Stimulated activated naive CD8-positive, alpha-beta T cell treated with anti-CD3 and anti-CD28 coated beads, Interleukin-15, amount 100 ng/mL, for 72 hours (primary cell): ENCODE data around the gene MGLL.

ENCODE experiments used
- ATAC-seq: fragments of 150-1000 bp; cut with Tn5 transposase; 2 replicates; pipeline ENCODE4 v1.10.0; 2021; ENCODE audit warnings: mild to moderate bottlenecking, moderate library complexity
- DNase-seq, 2 donors: peaks; one replicate each; pipeline ENCODE4 v3.0.0; 2021 to 2022
- H3K27ac Mint-ChIP-seq, 2 donors: one replicate each; pipeline ENCODE4 v1.8.0; 2022; ENCODE audit warnings: mild to moderate bottlenecking in 2 of 2, mixed read lengths in 2 of 2, moderate library complexity in 2 of 2
- H3K27me3 Mint-ChIP-seq: one replicate; pipeline ENCODE4 v1.8.0; 2022; ENCODE audit warnings: mixed read lengths
- H3K4me1 Mint-ChIP-seq: one replicate; pipeline ENCODE4 v1.8.0; 2022; ENCODE audit warnings: mild to moderate bottlenecking, mixed read lengths
- H3K4me3 Mint-ChIP-seq, 2 donors: one replicate each; pipeline ENCODE4 v1.8.0; 2022; ENCODE audit warnings: mild to moderate bottlenecking in 2 of 2, mixed read lengths in 2 of 2, moderate library complexity in 1 of 2
- H3K9me3 Mint-ChIP-seq, 2 donors: one replicate each; pipeline ENCODE4 v1.8.0; 2022; ENCODE audit warnings: mixed read lengths in 2 of 2

Gene MGLL

DNA sequence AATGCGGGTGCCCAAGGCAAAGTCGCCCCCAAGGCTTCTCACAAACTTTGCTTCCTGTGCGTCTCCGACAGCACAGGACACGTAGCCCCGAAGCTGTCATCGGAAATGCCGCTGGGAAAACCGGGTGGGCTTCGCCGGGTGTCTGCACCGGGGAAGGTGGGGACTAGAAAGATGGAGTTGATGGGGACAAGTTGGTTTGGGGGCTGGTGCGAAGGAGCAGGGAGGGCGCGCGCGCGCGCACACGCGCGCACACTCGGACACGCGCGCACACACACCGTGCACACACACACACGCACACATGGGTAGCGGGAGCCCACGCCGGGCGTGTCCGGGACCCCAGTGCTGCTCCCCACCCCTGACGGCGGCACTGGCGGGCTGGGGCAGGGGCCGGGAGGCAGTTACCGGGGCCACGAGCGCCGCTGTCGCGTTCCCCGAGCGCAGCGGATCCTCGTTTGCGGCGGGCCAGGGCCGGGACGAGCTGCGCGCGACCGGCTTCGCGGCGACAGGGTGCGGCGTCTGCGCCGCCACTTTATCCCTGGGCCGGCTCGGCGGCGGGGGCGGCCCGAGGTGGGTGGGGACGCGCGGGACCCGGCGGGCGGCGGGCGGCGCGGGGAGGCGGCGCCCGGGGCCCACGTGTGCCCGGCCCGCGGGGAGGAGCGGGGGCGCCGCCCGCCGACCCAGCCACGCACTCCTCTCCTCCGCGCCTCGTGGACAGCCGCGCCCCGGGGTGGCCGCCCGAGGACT, 539 bp upstream of the MGLL start:
- peak; percentile 68 for ATAC-seq
- Mint-ChIP-seq H3K27me3 (peaks cover 70% of the 10 kb centered on the region), H3K4me3 (peak overlapping the region; percentile 85 to 95), H3K9me3 (peaks cover 8 to 12% of the 10 kb centered on the region in 2 donors), H3K4me1 (peaks cover 12% of the 10 kb centered on the region), H3K27ac (no peak overlapping the region)
- peak; percentile 12 to 22 for DNase-seq

DNA sequence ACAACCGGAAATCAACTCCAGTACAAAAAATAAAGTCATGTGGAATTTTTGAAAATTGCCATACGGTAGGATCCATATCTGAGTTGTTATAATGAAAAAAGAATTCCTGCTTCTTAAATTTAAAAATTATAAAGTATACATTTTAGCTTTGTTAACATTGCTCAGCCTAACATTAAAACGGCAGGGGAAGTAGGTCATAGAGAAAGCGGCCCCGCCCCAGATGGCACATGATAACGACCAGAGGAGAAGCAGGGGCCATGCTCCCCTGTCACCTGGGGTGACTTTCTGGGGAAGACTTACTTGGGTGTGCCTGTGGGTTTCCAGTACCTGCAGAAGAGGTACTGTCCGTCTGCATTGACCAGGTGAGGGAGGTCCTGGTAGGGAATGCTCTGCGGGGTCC, 921 bp downstream of the MGLL start:
- no peak for ATAC-seq
- no peak overlapping the region for H3K4me3 Mint-ChIP-seq
- no peak overlapping the region for H3K27ac Mint-ChIP-seq
- H3K9me3 Mint-ChIP-seq: peaks cover 2 to 3% of the 10 kb centered on the region in 2 donors
- DNase-seq: no peak
- H3K27me3 Mint-ChIP-seq: peaks cover 65% of the 10 kb centered on the region
- peaks cover 12% of the 10 kb centered on the region for H3K4me1 Mint-ChIP-seq

DNA sequence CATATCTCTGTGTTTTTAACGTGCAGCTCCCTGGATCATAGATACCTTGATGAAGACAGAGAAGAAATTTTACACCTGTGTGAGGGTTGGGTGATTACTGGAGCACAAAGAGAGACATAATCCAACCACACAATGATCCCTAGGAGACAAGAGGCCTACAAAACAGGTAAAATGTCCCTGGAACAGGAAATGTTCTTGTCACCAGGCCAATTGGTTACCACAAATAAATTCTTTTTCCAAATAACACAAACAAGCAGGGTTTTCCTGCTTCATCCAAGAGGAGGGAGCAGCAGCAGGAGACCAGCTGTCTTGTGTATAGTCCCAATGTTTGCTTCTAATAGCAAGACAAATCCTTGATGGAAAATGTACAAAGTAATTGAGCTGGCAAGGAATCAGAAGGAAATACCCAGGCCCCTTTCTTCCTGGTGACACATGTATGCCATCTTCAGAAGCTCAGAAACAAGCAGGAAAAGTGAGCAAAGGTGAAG, 1.4 kb downstream of the MGLL start:
- Mint-ChIP-seq H3K27ac (no peak overlapping the region), H3K9me3 (no peaks in the 10 kb centered on the region), H3K4me3 (no peak overlapping the region), H3K27me3 (peaks cover 61% of the 10 kb centered on the region), H3K4me1 (peaks cover 12% of the 10 kb centered on the region)
- no peak for DNase-seq
- no peak for ATAC-seq

DNA sequence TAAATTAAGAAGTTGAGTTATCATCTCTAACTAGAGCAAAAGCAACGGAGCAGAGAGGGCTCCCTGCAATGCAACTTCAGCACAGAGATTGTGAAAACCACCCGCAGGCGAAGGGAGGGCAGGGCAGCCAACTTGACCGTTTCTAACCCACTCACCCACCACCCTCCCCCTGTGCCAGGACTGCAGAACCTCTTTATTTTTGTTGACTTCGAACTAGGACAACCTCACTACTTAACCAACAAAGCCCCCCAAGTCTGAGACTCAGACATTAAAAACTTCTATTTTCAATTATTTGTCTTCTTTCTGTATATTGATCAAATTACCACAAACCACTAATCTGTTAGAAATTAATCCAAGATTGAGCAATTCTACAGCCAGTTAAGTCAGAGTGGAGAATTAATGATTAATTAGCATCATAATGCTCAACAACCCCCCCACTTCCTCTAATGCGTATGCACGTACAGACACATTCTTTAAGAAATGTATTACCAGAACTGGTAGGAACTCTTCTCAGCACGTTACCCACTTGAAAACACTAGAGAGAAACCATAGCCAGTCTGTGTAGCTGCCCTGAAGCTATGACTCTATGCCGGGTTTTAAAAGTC, 2.0 kb downstream of the MGLL start:
- Mint-ChIP-seq H3K27ac (peak overlapping the region in 1 of 2 donors; percentile 7), H3K4me1 (peaks cover 12% of the 10 kb centered on the region), H3K9me3 (no peaks in the 10 kb centered on the region), H3K4me3 (no peak overlapping the region), H3K27me3 (peaks cover 57% of the 10 kb centered on the region)
- DNase-seq (no peak), ATAC-seq (no peak)

DNA sequence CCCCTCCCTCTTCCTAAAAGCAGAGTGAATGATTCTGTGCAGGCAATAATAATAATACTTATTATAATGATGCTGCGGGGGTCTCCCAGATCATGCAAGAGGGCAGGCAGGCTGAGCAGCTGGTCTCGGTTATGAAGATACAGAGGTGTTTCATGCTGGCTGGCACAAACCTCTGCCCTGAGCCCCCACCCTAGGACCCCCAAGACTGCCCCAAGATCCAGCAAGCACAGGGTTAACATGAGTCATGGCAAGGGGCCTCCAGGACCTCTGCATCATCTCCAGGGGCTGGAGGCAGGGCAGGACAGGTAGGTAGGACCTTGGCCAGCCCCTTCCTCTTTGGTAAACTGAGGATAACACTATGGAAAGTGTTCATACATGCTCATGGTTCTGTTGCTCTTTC, 2.7 kb downstream of the MGLL start:
- H3K9me3 Mint-ChIP-seq: no peaks in the 10 kb centered on the region
- DNase-seq: no peak

DNA sequence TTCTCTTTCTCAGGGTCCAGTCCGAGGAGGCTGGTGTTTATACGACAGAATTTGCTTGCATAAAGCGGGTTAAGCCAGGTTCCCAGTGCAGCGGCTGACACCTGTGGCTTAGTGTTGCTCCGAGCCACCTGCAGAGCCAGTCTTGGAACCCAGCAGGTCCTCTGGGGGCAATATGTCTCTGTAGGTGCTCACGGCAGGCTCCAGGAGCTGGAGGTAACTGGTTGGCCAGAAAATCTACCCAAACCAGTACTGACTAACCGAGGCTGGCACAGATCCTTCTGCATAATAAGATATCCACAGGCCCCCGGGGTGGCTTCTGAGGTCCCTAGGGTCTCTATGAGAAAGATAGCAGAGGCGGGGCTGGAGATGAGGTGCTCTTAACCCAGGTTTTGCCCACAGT, 3.2 kb downstream of the MGLL start:
- Mint-ChIP-seq H3K27ac (no peak overlapping the region), H3K9me3 (no peaks in the 10 kb centered on the region), H3K4me1 (peaks cover 12% of the 10 kb centered on the region), H3K27me3 (peaks cover 45% of the 10 kb centered on the region), H3K4me3 (no peak overlapping the region)
- ATAC-seq (no peak), DNase-seq (no peak)

More for the DNA sequence above, 2.7 kb downstream of the MGLL start:
- no peak overlapping the region for H3K4me3 Mint-ChIP-seq
- H3K27ac Mint-ChIP-seq: no peak overlapping the region
- ATAC-seq: no peak
- peaks cover 12% of the 10 kb centered on the region for H3K4me1 Mint-ChIP-seq
- peaks cover 50% of the 10 kb centered on the region for H3K27me3 Mint-ChIP-seq

DNA sequence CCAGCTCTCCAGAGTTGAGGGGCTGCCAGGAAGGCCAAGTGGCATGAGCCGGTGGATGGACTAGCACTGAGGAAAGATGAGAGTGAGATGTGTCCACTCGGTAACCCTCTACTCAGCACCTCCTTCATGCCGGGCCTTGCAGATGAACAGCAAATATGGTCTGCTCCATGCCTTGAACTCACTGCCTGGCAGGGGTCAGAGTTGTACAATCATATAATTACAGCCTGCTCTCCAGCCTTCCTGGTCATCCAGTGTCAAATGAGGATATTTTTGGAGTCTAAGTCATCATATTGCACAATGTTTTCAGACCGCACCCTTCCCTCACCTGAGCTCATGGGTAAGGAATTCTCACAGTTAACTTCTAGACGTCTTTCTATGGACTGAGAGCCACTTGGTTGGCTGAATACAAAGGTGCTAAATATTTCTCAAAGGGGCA, 4.9 kb downstream of the MGLL start:
- Mint-ChIP-seq H3K4me3 (no peak overlapping the region), H3K9me3 (no peaks in the 10 kb centered on the region), H3K27me3 (peaks cover 28% of the 10 kb centered on the region), H3K27ac (no peak overlapping the region), H3K4me1 (peaks cover 1% of the 10 kb centered on the region)
- ATAC-seq (no peak), DNase-seq (no peak)

DNA sequence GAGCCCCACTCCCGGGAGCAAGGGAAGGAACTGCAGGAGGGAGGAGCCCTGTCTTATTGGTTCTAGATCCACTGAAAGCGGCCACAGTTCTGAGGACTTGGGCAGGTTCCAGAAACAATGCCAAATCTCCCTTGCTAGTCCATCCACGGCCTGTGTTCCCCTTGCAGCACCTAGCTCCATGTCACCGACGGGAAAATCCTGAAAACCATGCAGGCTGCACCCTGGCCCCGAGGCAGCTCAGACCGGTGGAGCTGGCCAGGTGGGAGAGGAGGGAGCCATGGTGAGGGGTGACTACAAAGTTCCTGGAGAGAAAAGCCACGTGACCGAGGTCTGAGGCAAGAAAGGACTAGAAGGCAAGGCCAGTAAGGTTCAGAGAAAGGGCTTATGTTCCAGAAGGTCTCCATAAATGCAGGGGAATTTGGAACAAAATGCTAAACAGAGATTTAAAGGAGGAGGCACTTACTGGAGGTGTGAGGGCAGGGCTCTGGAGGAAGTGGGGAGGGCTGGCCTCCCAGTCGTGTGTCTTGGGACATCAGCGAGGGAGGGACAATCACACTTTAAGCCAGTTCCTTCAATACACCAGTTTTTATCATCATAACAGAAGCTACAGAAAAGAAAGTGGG, 5.4 kb downstream of the MGLL start:
- Mint-ChIP-seq H3K27ac (no peak overlapping the region), H3K27me3 (peaks cover 23% of the 10 kb centered on the region), H3K4me3 (no peak overlapping the region), H3K4me1 (no peaks in the 10 kb centered on the region), H3K9me3 (no peaks in the 10 kb centered on the region)
- no peak for DNase-seq
- no peak for ATAC-seq

DNA sequence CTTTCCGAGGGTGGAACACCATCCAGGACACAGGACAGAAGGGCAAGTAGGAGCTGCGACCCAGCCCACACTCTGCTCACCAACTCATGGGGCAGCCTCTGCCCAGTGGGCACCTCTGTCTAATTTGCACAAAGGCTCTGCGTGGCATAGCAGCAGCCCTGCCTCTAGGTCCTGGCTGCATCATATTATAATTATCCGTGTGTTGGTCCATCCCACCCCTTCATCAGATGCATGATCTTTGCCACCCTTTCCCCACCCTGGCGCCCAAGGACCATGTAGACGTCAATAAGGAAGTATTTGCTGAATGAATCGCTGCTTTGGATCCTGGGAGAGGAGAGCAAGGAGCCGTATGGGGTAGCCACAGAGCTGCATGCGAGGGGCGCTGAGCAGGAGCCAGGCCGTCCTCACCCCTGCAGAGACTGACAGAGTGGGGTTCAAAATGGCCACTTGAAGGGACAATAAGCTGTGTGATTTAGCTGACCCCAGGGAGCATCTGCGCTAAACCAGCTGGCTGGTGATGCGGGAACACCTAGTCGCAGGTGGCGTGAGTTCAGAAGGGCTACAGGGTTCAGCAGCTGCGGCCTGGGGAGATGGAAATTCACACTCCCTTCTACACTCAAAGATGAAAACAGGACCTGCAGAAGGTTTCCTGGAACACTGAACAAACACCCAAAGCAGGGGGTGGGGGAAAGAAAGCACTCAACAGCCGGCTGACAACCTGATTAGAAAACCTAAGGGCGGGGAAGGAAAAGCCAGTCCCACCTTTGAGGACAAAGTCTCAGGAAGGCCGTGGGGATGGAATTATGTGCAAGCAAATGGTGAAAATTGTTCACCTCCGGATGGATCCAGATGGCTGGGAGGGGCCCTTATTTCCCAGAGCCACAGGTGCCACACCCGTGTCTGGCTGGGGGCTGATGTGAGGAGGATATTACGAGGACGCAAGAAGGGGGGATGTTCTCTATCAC, 6.4 kb downstream of the MGLL start:
- Mint-ChIP-seq H3K9me3 (no peaks in the 10 kb centered on the region), H3K27ac (no peak overlapping the region), H3K27me3 (peaks cover 15% of the 10 kb centered on the region), H3K4me1 (no peaks in the 10 kb centered on the region), H3K4me3 (no peak overlapping the region)
- no peak for ATAC-seq
- DNase-seq: no peak

DNA sequence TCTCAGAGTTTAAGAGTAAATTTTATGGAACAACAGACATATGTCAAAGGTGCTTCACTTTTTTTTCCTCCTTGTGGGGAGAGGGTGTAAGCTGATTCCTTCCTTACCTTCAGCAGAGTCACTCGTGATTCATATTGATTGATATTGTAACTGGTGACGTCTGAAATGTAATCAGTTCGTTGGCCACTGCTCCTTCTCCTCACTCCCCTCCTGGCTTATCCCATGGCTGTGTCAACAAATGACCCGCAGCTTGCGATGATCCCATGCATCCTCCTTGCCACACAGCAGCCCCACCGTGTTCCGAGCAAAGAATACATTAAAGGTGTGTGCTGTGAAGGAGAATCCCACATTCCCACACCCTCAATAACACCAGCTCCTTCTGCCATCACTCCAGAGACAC, 7.3 kb downstream of the MGLL start:
- DNase-seq (no peak), ATAC-seq (no peak)
- Mint-ChIP-seq H3K27ac (no peak overlapping the region), H3K27me3 (peaks cover 15% of the 10 kb centered on the region), H3K4me3 (no peak overlapping the region), H3K9me3 (no peaks in the 10 kb centered on the region), H3K4me1 (no peaks in the 10 kb centered on the region)

DNA sequence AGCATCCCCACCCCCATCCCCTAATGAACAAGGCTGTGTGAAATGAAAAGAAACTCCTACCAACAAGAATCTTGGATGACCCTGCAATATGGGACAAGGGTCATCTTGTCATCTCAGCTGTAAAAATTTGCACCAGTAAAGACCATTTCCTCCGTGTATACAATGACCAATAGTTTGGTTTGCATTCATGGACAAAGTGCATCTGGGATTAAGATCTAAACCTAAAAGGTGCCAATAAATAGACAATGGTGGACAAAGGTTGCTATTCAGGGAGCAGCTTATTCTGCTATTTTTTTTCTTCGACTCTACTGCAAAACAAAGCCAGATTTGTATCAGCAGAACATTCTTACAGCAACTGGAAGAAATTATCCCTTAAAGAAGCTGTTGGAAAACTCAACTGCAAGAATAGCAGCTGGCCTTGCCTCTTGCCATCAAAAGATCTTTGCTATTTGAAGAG, 8.0 kb downstream of the MGLL start:
- DNase-seq (no peak), ATAC-seq (no peak)
- H3K27me3 Mint-ChIP-seq: peaks cover 12% of the 10 kb centered on the region
- no peak overlapping the region for H3K27ac Mint-ChIP-seq
- no peak overlapping the region for H3K4me3 Mint-ChIP-seq
- H3K9me3 Mint-ChIP-seq: no peaks in the 10 kb centered on the region
- H3K4me1 Mint-ChIP-seq: no peaks in the 10 kb centered on the region

DNA sequence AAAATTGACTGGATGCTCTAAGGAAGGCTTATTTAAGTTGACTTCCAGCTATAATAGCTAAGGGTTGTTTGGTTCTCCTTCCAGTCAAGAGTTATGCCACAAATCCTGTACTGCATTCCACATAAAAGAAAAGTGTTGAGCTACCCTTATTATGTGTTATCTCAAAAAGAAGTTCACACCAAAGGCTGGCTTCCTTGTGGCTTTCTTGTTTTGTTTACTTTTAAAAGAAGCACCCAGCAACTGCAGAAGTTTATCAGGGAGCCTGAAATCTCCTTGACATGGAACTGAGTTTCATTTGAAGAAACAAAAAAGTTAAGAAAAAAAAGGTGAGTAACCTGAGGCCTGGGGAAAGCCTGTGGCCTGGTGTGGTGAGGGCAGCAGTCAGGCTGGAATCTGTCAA, 10.2 kb downstream of the MGLL start:
- H3K27me3 Mint-ChIP-seq: peaks cover 12% of the 10 kb centered on the region
- peaks cover 5% of the 10 kb centered on the region for H3K4me1 Mint-ChIP-seq
- no peak overlapping the region for H3K27ac Mint-ChIP-seq
- H3K4me3 Mint-ChIP-seq: no peak overlapping the region
- H3K9me3 Mint-ChIP-seq: peaks cover 0 to 4% of the 10 kb centered on the region in 2 donors
- DNase-seq (no peak), ATAC-seq (no peak)

DNA sequence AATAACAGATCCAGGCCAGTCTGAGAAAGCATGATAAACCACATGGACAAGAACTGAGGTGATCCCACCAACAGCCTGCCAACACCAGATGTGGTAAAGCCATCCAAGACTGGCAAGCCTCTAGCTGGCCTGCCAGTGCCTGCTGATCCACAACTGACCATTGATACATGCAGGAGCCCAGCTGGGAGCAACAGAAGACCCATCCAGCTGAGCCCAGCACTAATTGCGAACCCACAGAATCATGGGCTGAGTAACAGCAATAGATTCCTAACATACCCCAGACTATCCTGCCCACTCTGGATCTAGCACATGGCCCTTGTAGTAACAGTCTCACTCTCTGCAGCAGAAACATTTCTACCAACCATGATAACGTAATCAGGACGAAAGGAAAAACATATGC, 10.6 kb downstream of the MGLL start:
- no peak for DNase-seq
- no peak overlapping the region for H3K4me3 Mint-ChIP-seq
- no peak for ATAC-seq
- peaks cover 5% of the 10 kb centered on the region for H3K4me1 Mint-ChIP-seq
- H3K9me3 Mint-ChIP-seq: peaks cover 0 to 4% of the 10 kb centered on the region in 2 donors
- H3K27ac Mint-ChIP-seq: no peak overlapping the region
- H3K27me3 Mint-ChIP-seq: peaks cover 12% of the 10 kb centered on the region

DNA sequence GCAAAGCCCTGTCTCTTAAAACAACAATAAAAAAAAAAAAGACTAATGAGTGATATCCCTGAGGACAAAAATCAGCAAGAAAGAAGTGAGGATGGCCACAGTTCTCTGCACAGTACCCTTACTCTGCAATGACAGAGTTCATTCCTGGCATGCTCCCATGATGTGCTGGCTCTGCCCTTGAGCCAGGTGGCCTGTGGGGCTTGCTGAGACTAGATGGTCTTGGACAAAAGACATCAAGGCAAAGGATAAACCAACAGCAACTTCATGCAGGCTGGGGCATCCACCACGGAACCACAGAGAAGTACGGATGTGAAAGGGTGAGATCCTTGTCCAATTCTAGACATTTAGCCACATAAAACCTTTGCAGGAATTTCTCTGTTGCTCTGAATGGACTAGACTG, 12.7 kb downstream of the MGLL start:
- no peak overlapping the region for H3K27ac Mint-ChIP-seq
- H3K4me1 Mint-ChIP-seq: peaks cover 5% of the 10 kb centered on the region
- DNase-seq (no peak), ATAC-seq (no peak)
- no peak overlapping the region for H3K4me3 Mint-ChIP-seq
- H3K9me3 Mint-ChIP-seq: peaks cover 0 to 4% of the 10 kb centered on the region in 2 donors
- peaks cover 12% of the 10 kb centered on the region for H3K27me3 Mint-ChIP-seq

DNA sequence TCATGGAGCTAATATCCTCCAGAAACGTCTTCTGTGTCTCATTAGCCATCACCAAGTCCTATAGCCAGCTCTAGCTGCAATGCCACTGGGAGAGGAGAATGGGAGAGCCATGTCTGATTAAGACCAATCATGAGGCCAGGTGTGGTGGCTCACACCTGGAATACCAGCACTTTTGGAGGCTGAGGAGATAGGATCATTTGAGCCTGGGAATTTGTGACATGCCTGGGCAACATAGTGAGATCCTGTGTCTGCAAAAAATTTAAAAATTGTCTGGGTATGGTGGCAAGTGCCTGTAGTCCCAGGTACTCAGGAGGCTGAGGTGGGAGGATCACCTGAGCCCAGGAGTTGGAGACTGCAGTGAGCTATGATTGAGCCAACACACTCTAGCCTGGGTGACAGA, 13.1 kb downstream of the MGLL start:
- H3K27ac Mint-ChIP-seq: no peak overlapping the region
- H3K4me3 Mint-ChIP-seq: no peak overlapping the region
- DNase-seq (no peak), ATAC-seq (no peak)
- H3K9me3 Mint-ChIP-seq: peaks cover 0 to 4% of the 10 kb centered on the region in 2 donors
- H3K4me1 Mint-ChIP-seq: peaks cover 5% of the 10 kb centered on the region
- H3K27me3 Mint-ChIP-seq: peaks cover 12% of the 10 kb centered on the region
